Neural crest cell (in vitro differentiated cells): Measurements from ENCODE around the gene CCDC107. TPM values are rescaled to one million over a fixed set of nuclear protein-coding genes. Genes with fewer than 3 reads are reported as not detected.

ENCODE experiments used
- DNase-seq: peaks from one replicate; pipeline ENCODE4 v3.0.0; 2021; ENCODE audit warnings: low read depth, mixed read lengths, low spot score
- H3K27ac Mint-ChIP-seq: one replicate; pipeline ENCODE4 v1.8.0; 2021; ENCODE audit warnings: mild to moderate bottlenecking, mixed read lengths; ENCODE audit not compliant: unreplicated experiment
- H3K27me3 Mint-ChIP-seq: 2 replicates; pipeline ENCODE4 v1.8.0; 2021; ENCODE audit warnings: low read depth, mild to moderate bottlenecking, mixed read lengths
- H3K36me3 Mint-ChIP-seq: 2 replicates; pipeline ENCODE4 v1.8.0; 2021; ENCODE audit warnings: low read depth, mild to moderate bottlenecking, mixed read lengths
- H3K4me1 Mint-ChIP-seq: 2 replicates; pipeline ENCODE4 v1.8.0; 2021; ENCODE audit warnings: mixed read lengths
- H3K4me3 Mint-ChIP-seq: one replicate; pipeline ENCODE4 v1.8.0; 2021; ENCODE audit warnings: mild to moderate bottlenecking, mixed read lengths
- H3K9me3 Mint-ChIP-seq: 2 replicates; pipeline ENCODE4 v1.8.0; 2021; ENCODE audit warnings: mixed read lengths
- microRNA-seq: library from miRNA; unstranded; fragments of <30 nt; microRNA quantifications from one replicate; pipeline ENCODE4, GENCODE V29; 2020
- total RNA-seq: library from RNA; stranded (reverse); gene quantifications from 2 replicates; pipeline ENCODE4 v1.2.1, GENCODE V29; 2021
- TF ChIP-seq, protein P1 (sequence below): fragments of 200-600 bp; sonication (generic); conservative IDR thresholded peaks from 2 replicates; pipeline ENCODE4 v1.5.0; 2021; ENCODE audit warnings: antibody characterized with exemption, mild to moderate bottlenecking

CCDC107 gene
- total RNA-seq, 1 donor from 2014 or later = 15.4 TPM

DNA sequence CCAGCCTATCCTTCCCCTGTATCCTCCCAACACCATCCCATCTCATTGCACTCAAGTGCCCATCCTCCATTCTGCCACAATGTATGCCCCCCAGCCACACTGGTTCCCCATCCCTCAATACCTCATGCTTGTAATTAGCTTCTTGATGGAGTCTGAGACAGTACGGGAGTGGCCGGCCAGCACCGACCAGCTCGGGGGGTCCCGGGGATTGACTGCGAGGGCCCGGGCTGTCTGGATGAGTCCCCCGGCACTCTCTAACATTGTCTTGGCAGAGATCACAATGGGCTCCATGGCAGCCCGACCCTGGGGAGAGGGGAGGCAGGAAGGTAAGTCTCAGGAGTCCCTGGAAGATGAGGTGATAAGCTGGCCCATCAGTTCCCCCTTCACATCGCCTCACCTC lies 48.9 kb downstream of the CCDC107 start:
- Mint-ChIP-seq H3K27ac (no peak overlapping the region), H3K4me1 (no peaks in the 10 kb centered on the region), H3K36me3 (peaks cover 37% of the 10 kb centered on the region)

DNA sequence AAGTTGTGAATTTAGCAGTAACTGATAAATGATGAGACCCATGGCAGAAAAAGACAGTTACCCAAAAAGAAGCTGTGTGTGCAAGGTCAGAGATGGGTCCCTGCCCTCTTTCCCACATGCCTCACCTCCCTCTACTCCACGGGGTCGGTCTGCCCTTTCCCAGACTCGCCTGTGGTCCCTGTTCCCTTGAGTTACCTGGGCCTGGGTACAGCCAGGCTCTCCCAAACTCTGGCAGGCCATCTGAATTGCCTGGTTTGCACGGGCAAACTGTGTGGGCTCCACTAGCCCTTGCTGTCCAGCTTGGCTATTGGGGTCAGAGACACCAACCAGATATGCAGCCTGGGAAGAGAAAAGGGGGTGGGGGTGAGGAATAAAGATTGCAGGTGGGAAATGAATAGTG lies 50.1 kb downstream of the CCDC107 start:
- Mint-ChIP-seq H3K4me1 (no peaks in the 10 kb centered on the region), H3K9me3 (no peaks in the 10 kb centered on the region), H3K36me3 (peaks cover 31% of the 10 kb centered on the region), H3K27me3 (no peaks in the 10 kb centered on the region), H3K4me3 (no peak overlapping the region), H3K27ac (no peak overlapping the region)
- TF ChIP-seq, protein P1, sequence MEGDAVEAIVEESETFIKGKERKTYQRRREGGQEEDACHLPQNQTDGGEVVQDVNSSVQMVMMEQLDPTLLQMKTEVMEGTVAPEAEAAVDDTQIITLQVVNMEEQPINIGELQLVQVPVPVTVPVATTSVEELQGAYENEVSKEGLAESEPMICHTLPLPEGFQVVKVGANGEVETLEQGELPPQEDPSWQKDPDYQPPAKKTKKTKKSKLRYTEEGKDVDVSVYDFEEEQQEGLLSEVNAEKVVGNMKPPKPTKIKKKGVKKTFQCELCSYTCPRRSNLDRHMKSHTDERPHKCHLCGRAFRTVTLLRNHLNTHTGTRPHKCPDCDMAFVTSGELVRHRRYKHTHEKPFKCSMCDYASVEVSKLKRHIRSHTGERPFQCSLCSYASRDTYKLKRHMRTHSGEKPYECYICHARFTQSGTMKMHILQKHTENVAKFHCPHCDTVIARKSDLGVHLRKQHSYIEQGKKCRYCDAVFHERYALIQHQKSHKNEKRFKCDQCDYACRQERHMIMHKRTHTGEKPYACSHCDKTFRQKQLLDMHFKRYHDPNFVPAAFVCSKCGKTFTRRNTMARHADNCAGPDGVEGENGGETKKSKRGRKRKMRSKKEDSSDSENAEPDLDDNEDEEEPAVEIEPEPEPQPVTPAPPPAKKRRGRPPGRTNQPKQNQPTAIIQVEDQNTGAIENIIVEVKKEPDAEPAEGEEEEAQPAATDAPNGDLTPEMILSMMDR = no peak
- no peak for DNase-seq

More for the DNA sequence above, 48.9 kb downstream of the CCDC107 start:
- Mint-ChIP-seq H3K27me3 (no peaks in the 10 kb centered on the region), H3K9me3 (no peaks in the 10 kb centered on the region), H3K4me3 (no peak overlapping the region)
- TF ChIP-seq, protein P1 = no peak
- no peak for DNase-seq

DNA sequence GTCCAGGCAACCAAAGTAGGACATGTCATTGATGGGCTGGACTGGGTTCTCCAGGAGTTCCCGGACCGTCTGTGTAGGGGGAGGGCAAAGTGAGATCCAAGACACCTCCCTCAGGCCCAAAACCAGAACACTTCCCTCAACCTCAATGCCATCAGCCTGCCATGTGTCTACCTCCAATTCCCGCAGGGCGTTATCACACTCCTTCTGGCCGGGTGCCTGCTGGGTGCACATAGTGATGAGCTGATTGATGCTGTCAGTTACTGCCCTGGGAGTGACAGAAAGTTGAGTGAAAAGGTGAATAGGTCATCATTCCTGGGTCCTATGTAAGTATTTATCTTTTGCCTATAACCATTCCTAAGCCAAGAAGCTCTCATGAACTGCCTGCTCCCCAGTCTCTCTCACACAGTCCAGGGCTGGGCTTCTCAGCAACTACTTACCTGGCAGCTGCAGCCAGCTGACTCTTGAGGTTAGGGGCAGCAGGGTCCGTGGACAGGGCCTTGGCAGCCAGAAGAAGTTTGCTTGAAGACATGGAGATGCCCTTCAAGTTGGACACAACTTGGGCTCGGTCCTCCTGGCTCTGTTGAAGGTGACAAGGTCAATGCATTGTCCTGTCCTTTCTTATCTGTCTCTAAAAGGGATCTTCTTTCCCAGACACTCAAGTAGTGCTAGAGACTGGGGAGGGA lies 52.9 kb downstream of the CCDC107 start:
- TF ChIP-seq, protein P1 = no peak
- Mint-ChIP-seq H3K4me3 (no peak overlapping the region), H3K9me3 (no peaks in the 10 kb centered on the region), H3K27me3 (no peaks in the 10 kb centered on the region), H3K36me3 (peaks cover 24% of the 10 kb centered on the region), H3K4me1 (no peaks in the 10 kb centered on the region), H3K27ac (no peak overlapping the region)
- DNase-seq = no peak

Small RNA genes lying within 50 kb of the gene (microRNA-seq; reads per million reads assigned to microRNA genes)
- gene MIR6852 = not detected

Other genes starting within 250 kb of the CCDC107 start
- gene RUSC2, start 168.2 kb upstream of the CCDC107 start, total RNA-seq = 17.4 and 20.1 TPM in 2 replicates
- 42.7 and 47.6 TPM in 2 replicates for gene TESK1, start 53.0 kb upstream of the CCDC107 start, total RNA-seq
- 1.4 and 2.0 TPM in 2 replicates for gene CD72, start 39.9 kb upstream of the CCDC107 start, total RNA-seq
- gene SIT1, start 7.4 kb upstream of the CCDC107 start, total RNA-seq = 0.33 TPM in 1 of 2 replicates, not detected in the other
- 14,026 and 17,379 TPM in 2 replicates for gene RMRP, start 273 bp upstream of the CCDC107 start, total RNA-seq
- 27.2 and 28.0 TPM in 2 replicates for gene ARHGEF39, start 6.9 kb downstream of the CCDC107 start, total RNA-seq
- 0.45 and 0.63 TPM in 2 replicates for gene CA9, start 15.6 kb downstream of the CCDC107 start, total RNA-seq
- 159 and 168 TPM in 2 replicates for gene TPM2, start 31.6 kb downstream of the CCDC107 start, total RNA-seq
- 123 and 141 TPM in 2 replicates for gene TLN1, start 73.9 kb downstream of the CCDC107 start, total RNA-seq
- 35.3 and 35.9 TPM in 2 replicates for gene CREB3, start 74.4 kb downstream of the CCDC107 start, total RNA-seq
- gene GBA2, start 90.9 kb downstream of the CCDC107 start, total RNA-seq = 84.9 and 95.9 TPM in 2 replicates
- gene RGP1, start 91.0 kb downstream of the CCDC107 start, total RNA-seq = 34.7 and 34.9 TPM in 2 replicates
- not detected in 2 replicates for gene MSMP, start 96.0 kb downstream of the CCDC107 start, total RNA-seq
- 26.9 and 27.6 TPM in 2 replicates for gene NPR2, start 133.3 kb downstream of the CCDC107 start, total RNA-seq
- gene SPAG8, start 154.0 kb downstream of the CCDC107 start, total RNA-seq = 1.4 TPM in 2 replicates
- gene HINT2, start 156.8 kb downstream of the CCDC107 start, total RNA-seq = 54.1 and 60.1 TPM in 2 replicates
- gene FAM221B, start 170.4 kb downstream of the CCDC107 start, total RNA-seq = 0.19 and 0.43 TPM in 2 replicates
- gene TMEM8B, start 170.9 kb downstream of the CCDC107 start, total RNA-seq = 23.9 and 26.5 TPM in 2 replicates
- not detected in 2 replicates for gene OR13J1, start 212.1 kb downstream of the CCDC107 start, total RNA-seq
- gene HRCT1, start 247.9 kb downstream of the CCDC107 start, total RNA-seq = not detected in 2 replicates